Esophagus muscularis mucosa (tissue), 3 donors: ENCODE results near the gene RPS6KA5.

Experiments
- CTCF ChIP-seq, 3 experiments: fragments of 200-600 bp in 2 of 3; fragments of 450-650 bp in 1 of 3; sonication (generic) in 2 of 3; IDR thresholded peaks; one replicate each; pipeline ENCODE4 v1.5.1; 2017 to 2019; ENCODE audit warnings: antibody characterized with exemption in 3 of 3, mild to moderate bottlenecking in 2 of 3, moderate library complexity in 1 of 3
- POLR2A ChIP-seq: fragments of 450-650 bp; IDR thresholded peaks from one replicate; pipeline ENCODE4 v1.6.1; 2017; ENCODE audit warnings: antibody characterized with exemption, moderate library complexity, mild to moderate bottlenecking, low read depth

GRCh38 chr14:90853116-90853515, 207.3 kb downstream of the RPS6KA5 start:
- TF ChIP-seq POLR2A (no peak), CTCF (IDR thresholded peaks at IDR 0.05) (no peak)
